HCEC 1CT (cell line): ENCODE results near the gene ANKRD9.

ENCODE experiments used
- DNase-seq: peaks from one replicate; pipeline ENCODE4 v3.0.0-alpha.2; 2017

The ANKRD9 gene

GRCh38 chr14:102510616-102511520 lies 1.3 kb upstream of the ANKRD9 start:
- DNase-seq, result no peak

- no peak for DNase-seq
These were observed 516 bp downstream of the ANKRD9 start for GRCh38 chr14:102508774-102509745.

DNA sequence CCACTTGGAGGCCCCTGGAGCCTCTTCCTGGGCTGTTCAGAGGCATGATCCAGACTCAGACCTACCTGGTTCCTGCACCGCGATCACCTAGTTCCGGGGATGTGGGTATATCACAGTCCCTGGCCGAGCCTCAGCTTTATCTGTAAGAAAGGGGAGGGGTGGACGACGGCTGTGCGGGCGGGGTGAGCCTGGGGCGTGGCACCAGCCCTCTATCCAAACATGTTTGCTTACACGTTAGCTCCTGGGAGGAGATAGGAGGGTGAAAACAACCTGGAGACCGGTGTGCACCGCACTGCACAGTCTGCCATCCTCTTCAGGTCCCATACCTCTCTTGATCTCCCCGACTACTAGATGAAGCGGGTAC lies 1.2 kb downstream of the ANKRD9 start:
- DNase-seq, result no peak

DNA sequence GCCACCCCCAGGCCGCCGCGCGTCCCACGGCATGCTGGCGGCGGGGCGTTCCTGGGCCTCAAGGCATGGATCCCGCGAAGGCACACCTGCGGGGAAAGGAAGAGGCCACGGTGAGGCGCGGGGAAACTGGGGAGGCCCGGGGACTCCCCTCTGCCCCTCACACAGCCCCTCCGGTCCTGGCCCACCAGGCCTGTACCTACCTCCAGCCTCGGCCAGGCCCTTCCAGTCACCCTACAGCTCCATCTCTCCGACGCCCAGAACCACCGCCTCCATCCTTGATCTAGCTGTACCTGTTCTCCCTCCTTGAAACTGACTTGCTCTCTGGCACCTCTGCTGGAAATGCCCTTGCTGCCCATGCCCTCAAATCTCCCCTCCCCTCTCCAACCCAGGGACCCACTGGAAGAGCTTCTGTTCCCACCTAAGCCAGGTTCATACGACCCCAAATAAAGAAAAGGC lies 1.7 kb downstream of the ANKRD9 start:
- no peak for DNase-seq

DNA sequence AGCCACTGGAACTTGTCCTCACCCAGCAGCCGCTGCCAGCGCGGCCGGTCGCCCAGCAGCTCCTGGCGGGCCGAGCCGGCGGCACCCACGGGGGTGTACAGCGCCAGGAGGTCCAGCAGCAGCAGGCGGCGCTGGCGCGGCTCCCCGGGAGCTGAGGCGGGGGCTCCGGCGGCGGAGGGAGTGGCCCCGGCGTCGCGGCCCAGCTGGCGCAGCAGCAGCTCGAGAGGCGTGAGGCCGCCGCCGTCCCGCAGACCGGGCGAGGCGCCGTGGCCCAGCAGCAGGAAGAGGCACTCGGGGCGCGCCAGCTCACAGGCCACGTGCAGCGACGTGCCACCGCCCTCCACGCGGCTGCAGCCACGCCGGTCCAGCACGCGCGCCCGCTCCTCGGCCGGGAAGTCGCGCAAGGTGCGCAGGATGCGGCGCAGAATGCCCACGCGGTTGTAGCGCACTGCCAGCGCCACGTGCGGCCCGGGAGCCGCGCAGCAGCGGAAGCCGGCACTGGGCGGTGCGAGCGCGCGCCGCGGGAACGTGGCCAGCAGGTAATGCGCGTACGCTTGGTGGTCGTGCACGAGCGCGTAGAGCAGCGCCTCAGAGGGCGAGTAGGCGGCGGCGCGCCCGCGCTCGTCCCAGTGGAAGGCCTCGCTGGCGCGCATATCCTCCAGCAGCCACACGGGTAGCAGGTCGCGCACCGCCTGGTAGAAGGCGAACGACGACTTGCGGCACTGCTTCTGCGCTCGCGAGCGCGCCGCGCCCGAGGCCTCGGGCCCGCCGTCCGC lies 2.3 kb downstream of the ANKRD9 start:
- no peak for DNase-seq

- no peak for DNase-seq
These were observed 3.0 kb downstream of the ANKRD9 start for GRCh38 chr14:102506626-102506925.

GRCh38 chr14:102505775-102506625 lies 3.6 kb downstream of the ANKRD9 start:
- DNase-seq, result no peak

DNA sequence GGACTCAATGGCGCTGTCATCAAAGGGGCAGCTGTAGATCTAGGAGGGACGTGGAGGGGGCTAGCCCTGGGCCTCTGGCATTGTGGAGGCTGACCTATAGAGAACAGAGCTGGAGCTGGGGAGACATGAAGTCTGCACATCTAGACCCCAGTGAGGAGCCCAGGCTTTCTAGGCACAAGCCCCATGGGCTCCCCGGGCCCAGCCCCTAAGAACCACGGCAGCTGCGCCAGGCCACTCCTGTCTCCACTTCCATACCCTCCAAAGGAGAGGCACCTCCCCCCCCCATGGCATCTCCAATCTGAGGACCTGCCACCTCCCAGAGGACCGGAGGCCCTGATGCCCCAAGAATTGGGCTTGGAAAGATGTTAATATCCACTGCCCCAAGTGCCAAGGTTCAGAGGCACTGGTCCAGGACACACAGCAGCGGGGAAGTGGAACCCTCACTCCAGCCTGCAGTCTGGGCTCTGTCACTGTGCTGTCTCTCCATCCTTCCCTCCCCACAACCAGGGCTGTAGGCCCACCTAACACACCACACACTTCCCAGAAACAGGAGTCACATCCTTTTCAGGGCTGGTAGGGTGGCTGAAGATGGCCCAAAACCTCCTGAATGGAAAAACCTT lies 4.5 kb downstream of the ANKRD9 start:
- DNase-seq, result no peak

DNA sequence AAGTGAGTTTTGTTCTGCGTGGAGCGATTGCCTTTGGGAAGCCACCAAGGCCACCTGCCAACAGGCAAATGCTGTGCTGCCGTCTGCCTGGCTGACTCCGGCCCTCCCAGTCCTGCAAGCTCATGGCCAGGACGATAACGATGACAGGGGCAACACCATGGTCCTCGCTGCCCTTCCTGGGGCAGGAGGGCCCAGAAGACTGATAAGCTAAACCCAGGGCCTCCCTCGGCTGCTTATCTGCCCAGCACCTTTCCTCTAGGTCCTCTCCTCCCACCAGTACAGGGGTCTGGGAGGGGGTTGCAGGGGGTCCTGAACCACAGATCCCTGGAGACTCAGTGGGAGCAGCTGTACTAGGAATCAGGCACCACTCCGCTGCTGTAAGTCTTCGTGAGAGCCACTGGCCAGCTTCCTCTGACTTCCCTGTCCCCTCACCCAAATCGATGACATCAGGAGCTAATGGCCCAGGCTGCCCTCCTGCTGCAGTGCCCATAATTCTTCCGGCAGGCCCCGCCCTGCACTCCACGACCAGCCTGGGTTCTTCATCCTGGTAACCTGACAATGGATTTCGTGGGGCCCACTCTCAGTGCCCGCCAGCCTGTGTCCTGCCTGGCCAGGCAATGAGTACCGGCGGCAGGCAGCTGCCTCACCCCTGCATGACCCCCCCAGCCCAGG lies 5.1 kb downstream of the ANKRD9 start:
- no peak for DNase-seq

GRCh38 chr14:102503641-102504327 lies 5.8 kb downstream of the ANKRD9 start:
- no peak for DNase-seq

- DNase-seq, result no peak
These were observed 7.0 kb downstream of the ANKRD9 start for GRCh38 chr14:102502571-102502970.

DNA sequence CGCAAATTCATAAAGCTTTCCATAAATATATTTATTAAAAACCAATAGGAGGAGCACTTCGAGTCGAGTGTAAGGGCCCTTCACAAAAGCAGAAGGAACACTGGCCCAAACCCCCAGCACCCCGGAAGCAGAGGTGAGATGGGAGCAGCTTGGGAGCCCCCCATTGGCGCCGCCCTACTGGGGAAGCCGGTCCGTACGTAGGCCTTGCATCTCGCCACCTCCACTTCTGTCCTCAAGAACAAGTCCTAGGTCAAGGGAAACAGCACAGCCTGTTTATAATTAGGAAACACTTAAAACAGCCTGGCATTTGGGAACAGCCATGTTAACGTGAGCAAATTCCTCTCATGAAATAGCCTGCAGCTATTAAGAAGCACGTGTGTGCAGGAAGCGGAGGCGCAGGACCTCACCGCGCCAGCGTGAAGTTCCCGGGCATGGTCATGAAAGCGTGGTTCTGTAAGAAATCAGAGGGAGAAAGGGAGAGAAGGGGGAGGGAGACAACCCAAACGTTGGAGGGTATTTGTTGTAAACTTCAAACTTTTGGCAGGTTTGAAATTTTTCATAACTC lies 7.7 kb downstream of the ANKRD9 start:
- DNase-seq, result no peak

DNA sequence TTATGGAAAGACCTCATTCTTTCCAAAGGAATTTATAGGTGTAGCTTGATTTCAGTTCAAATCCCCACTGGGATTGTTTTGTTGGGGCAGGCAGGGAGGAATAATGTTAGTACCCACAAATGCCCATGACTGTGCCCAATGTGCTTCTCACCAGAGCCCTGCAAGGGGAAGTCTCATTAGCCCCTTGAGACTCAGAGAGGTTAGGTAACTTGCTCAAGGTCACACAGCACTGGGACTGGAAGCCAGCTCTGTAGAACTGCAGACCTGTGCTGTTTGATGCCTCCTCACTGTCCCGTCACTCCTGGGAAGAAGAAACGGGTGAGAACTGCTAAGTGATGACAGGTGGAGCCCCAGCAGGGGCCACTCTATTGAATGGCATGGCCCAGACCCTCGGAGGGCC lies 8.9 kb downstream of the ANKRD9 start:
- DNase-seq, result no peak

DNA sequence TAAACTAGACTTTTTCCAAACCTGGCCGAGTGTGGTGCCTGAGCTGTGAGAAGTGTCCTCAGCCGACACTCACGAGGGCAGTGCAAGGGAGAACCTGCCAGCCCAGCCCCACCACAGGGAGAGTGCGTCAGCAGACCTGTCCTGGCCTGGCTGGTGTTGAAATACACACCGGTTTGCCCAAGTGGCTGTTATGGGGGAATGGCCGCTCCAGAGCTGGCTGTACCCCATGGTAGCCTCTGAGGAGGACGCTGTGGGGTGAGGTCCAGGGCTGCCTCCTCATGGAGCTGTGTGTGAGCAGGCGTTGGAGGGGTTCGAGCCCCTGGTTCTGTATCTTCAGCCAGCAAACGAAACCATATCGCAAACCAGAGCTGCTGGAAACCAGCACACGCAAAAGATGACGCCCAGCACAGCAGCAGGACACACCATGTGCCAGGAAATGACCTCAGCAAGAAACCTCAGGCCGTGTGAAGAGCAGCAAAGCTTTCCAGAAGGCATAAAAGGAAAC lies 9.4 kb downstream of the ANKRD9 start:
- peak; percentile 12 for DNase-seq

- DNase-seq, result no peak
These were observed 10.0 kb downstream of the ANKRD9 start for GRCh38 chr14:102499401-102500157.

DNA sequence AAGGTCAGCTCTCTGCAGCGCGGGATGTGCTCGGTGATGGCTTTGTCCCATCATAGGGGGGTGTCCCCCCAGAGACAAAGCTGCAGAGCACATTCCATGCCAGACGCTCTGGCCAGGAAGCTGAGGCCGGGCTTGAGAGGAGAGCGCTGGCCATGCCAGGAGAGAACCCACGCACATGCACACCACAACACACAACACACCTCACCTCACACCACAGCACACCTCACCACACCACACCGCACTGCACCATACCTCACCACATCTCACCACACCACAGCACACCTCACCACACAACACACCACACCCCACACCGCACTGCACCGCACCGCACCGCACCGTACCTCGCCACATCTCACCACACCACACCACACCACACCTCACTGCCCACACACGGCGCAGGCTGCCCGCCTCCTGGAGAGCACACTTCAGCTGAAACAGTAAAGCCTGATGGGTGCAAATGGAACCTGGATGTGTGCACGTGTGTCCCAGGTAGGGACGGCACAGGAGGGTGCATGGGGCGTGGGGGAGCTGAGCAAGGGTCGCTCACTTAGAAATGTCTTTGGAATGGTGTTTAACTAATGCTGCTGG lies 10.8 kb downstream of the ANKRD9 start:
- no peak for DNase-seq

GRCh38 chr14:102497998-102498677 lies 11.4 kb downstream of the ANKRD9 start:
- no peak for DNase-seq
